ENCODE measurements around the gene ABCA8. TPM values are rescaled to one million over a fixed set of nuclear protein-coding genes. Genes with fewer than 3 reads are reported as not detected.

ABCA8 gene
- total RNA-seq, 1 experiment from 2014 or later = not detected

GRCh38 chr17:68903286-68903685 is 51.9 kb downstream of the ABCA8 start:
- no peak overlapping the region for H2BK15ac ChIP-seq (ENCODE audit: low read depth, low read length)
- Mint-ChIP-seq H3K27me3 (ENCODE audit: low read depth) (no peaks in the 10 kb centered on the region; the same call in 1 of the 2 replicates), H3K27ac (no peak overlapping the region), H3K36me3 (ENCODE audit: insufficient read depth in 1 of 3, low read depth in 3 of 3) (no peaks in the 10 kb centered on the region), H3K9me3 (no peaks in the 10 kb centered on the region), H3K4me3 (no peak overlapping the region), H3K4me1 (no peaks in the 10 kb centered on the region)
- no peaks in the 10 kb centered on the region for H4K20me1 ChIP-seq (ENCODE audit: control insufficient read depth, insufficient read depth, insufficient read length)
- TF ChIP-seq CTCF (conservative IDR thresholded peaks at IDR 0.05) = no peak
- no peak overlapping the region for H2BK5ac ChIP-seq (ENCODE audit: insufficient read length, low read length)
- H3K56ac ChIP-seq (ENCODE audit: insufficient read length, low read depth, low read length) = no peak overlapping the region
- H2BK12ac ChIP-seq (ENCODE audit: insufficient read length, low read depth, low read length) = no peak overlapping the region
- H4K5ac ChIP-seq (ENCODE audit: insufficient read length, low read depth, low read length) = no peak overlapping the region
- H3K4ac ChIP-seq (ENCODE audit: low read depth, low read length) = no peak overlapping the region
- no peak overlapping the region for H4K8ac ChIP-seq (replicated peaks; ENCODE audit: insufficient read length, low read depth, low read length)
- H3K27ac ChIP-seq (ENCODE audit: insufficient read length, low read depth, low read length) = no peak overlapping the region
- no peak overlapping the region for H3K14ac ChIP-seq (ENCODE audit: insufficient read depth, low read length)
- H3K23me2 ChIP-seq (ENCODE audit: insufficient read length, low read depth, low read length, poor library complexity, severe bottlenecking) = no peaks in the 10 kb centered on the region
- no peaks in the 10 kb centered on the region for H3K4me1 ChIP-seq (ENCODE audit: insufficient read depth, low read length)
- H3K9me3 ChIP-seq (ENCODE audit: control insufficient read depth, low read depth, low read length) = no peaks in the 10 kb centered on the region
- H3K9ac ChIP-seq (ENCODE audit: extremely low read depth, insufficient read length, low read length) = no peak overlapping the region
- H4K91ac ChIP-seq (ENCODE audit: insufficient read length, low read depth, low read length) = no peak overlapping the region
- H3K27me3 ChIP-seq (ENCODE audit: insufficient read depth, low read length) = no peaks in the 10 kb centered on the region
- H3K4me2 ChIP-seq (ENCODE audit: insufficient read depth, insufficient read length, low read length) = no peak overlapping the region
- no peaks in the 10 kb centered on the region for H3K79me1 ChIP-seq (ENCODE audit: insufficient read depth, low read depth, low read length, poor library complexity, severe bottlenecking)
- no peaks in the 10 kb centered on the region for H3K79me2 ChIP-seq (ENCODE audit: insufficient read depth, low read length)
- no peak overlapping the region for H2AK5ac ChIP-seq (ENCODE audit: insufficient read length, low read length)
- no peak overlapping the region for H3T11ph ChIP-seq (ENCODE audit: low read length)
- no CpG with 5 or more reads among the region's 8 CpGs for WGBS (ENCODE audit: extremely low coverage, insufficient read length, low lambda C conversion rate)
- DNase-seq = no peak
- H2BK20ac ChIP-seq (ENCODE audit: low read depth, low read length, poor library complexity, severe bottlenecking) = no peak overlapping the region
- no peak overlapping the region for H3K23ac ChIP-seq (ENCODE audit: insufficient read length, low read depth, low read length)
- H2BK120ac ChIP-seq (ENCODE audit: low read depth, low read length, poor library complexity, severe bottlenecking) = no peak overlapping the region
- H3K18ac ChIP-seq (ENCODE audit: insufficient read length, low read depth, low read length) = no peak overlapping the region
- no peak overlapping the region for H2AFZ ChIP-seq (ENCODE audit: low read length)

All from H9 (cell line).